Fibroblast of peridontal ligament (primary cell): ENCODE data around the gene MAG.

Experiments used
- DNase-seq: peaks from one replicate; pipeline ENCODE4 v3.0.0-alpha.2; 2010; ENCODE audit errors: extremely low read depth

The MAG gene

GRCh38 chr19:35265126-35265899 is 26.6 kb upstream of the MAG start:
- no peak for DNase-seq

GRCh38 chr19:35265900-35266519 is 26.0 kb upstream of the MAG start:
- DNase-seq: no peak

DNA sequence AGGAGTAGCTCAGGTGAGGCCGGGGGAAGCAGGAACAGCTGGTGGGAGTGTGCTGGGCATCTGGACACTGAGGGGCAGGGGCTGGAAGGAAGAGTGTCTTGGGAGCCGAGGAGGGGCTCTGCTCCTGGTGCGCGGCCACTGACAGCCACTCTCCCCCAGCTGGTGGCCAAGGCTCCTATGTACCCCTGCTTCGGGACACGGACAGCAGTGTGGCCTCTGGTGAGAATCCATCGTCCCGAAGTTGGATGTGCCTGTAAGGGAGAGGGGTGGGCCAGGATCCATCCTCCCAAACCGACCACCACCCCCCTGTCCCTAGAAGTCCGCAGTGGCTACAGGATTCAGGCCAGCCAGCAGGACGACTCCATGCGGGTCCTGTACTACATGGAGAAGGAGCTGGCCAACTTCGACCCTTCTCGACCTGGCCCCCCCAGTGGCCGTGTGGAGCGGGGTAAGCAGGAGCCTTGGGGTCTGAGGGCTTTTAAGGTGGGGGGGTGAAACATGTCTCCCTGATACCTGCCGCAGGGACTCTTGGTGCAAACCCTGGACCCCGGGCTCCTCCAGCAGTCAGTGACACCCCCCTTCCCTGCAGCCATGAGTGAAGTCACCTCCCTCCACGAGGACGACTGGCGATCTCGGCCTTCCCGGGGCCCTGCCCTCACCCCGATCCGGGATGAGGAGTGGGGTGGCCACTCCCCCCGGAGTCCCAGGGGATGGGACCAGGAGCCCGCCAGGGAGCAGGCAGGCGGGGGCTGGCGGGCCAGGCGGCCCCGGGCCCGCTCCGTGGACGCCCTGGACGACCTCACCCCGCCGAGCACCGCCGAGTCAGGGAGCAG is 25.2 kb upstream of the MAG start:
- DNase-seq: no peak

DNA sequence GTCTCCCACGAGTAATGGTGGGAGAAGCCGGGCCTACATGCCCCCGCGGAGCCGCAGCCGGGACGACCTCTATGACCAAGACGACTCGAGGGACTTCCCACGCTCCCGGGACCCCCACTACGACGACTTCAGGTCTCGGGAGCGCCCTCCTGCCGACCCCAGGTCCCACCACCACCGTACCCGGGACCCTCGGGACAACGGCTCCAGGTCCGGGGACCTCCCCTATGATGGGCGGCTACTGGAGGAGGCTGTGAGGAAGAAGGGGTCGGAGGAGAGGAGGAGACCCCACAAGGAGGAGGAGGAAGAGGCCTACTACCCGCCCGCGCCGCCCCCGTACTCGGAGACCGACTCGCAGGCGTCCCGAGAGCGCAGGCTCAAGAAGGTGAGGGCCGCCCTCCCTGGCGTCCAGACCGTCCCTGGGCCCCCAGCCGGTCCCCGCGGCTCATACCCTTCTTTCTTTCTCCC is 24.6 kb upstream of the MAG start:
- DNase-seq: no peak

DNA sequence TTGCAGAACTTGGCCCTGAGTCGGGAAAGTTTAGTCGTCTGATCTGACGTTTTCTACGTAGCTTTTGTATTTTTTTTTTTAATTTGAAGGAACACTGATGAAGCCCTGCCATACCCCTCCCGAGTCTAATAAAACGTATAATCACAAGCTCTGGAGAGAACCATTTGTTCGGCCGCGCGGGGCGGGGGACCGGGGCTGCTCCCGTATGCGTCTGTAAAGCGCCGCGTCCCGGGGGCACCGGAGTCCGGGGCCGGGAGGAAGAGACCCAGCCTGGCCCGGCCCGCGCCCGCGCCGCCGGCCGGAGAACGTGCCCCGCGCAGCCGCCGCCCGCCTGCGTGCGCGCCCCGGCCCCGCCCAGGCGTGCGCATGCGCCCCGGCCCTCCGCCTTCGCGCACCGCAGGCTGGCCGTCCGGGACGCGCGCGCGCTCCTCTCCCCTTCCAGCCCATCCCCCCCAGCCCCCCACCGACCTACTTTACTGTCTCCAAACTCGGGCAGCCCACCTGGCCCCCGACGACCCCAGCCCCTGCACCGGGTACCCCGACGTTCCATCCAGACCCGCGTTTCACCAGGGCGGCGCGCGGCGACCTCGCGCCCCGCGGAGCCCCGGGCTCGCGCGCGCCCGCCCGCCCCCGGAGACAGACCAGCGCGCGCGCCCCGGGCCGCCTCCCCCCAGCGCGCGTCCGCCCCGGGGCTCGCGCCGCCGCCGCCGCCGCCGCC is 24.0 kb upstream of the MAG start:
- DNase-seq: peak; percentile 54

DNA sequence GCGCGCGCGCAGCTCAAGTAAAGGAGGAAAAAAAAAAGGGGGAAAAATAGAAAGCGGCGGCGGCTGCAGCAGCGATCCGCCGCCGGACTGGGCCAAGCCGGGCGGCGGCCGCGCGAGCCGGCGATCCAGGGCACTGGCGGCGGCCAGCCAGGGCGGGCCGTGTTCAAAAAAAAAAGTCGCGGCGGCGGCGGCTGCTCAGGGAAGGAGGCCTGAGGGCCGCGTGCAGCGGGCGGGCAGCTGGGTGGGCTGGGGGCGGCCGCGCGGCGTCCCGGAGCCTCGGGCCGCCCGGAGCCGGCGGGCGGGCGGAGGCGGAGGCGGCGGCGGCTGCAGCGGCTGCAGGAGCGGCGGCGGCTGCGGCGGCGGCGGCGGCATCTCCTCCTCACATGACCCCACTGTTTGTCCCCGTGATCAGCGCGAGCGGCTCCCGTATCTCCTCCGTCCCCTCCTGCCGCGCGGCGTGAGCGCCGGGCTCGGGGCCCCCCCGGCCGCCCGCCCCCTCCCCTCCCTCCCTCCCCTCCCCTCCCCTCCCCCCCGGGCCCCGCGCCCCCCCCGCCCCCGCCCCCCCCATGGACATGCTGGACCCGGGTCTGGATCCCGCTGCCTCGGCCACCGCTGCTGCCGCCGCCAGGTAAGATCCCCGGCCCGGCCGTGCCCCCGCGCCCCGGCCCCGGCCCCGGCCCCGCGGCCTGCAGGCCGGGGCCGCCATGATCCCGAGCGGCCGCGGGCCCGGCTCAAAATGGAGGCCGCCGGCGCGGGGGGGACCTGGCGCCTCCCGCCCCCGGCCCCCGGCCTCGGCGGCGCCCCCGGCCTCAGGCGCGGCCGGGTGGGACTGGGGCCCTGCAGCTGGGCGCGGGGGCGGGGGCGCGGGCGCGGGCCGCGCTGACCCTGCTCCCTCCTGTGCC is 23.2 kb upstream of the MAG start, which contains the start of gene USF2:
Gene USF2, plus strand, starts transcription at position 427 of the 902 bp plus-strand sequence. Its CDS starts 140 bp downstream, at position 567.
- DNase-seq: peak; percentile 58

GRCh38 chr19:35269438-35270117 is 22.4 kb upstream of the MAG start:
- peak; percentile 65 for DNase-seq

DNA sequence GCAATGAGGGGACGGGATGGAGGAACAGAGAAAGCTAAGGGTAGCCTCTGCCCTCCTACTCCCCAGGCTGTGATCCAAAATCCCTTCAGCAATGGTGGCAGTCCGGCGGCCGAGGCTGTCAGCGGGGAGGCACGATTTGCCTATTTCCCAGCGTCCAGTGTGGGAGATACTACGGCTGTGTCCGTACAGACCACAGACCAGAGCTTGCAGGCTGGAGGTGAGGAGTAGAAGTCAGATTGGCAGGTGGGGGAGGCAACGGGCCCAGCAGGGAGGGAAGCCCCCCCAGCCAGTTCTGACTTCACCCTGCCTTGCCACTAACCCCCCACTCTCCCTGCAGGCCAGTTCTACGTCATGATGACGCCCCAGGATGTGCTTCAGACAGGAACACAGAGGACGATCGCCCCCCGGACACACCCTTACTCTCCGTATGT is 21.6 kb upstream of the MAG start:
- DNase-seq: no peak

- DNase-seq: no peak
These were observed 20.4 kb upstream of the MAG start for GRCh38 chr19:35271546-35271945.

GRCh38 chr19:35272122-35272719 is 19.7 kb upstream of the MAG start:
- DNase-seq: no peak

- DNase-seq: no peak
These were observed 18.9 kb upstream of the MAG start for GRCh38 chr19:35272954-35273649.

DNA sequence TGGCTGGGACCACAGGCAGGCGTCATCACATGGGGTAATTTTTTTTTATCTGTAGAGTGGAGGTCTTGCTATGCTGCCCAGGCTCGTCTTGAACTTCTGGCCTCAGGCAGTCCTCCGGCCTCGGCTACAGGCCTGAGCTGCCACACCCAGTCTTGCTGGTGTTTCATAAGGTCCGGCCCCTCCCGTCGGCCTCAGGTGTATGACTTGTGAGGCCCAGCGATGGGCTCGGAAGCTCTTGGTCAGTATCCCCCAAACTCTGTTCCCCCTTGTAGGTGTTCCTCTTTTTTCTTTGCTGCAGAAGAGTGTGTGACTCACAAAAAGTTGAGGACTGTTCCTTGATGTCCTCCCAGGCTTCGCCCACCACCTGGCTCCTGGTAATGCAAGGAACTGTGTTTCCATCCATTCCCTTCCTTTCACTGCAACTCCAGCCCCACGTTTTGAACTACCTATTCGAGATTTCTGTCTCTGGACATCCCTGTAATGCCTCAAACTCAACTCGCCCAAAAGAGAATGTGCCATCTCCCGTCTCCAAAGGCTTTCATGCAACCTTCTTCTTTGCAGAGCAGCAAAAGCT is 18.2 kb upstream of the MAG start:
- no peak for DNase-seq

GRCh38 chr19:35274323-35274722 is 17.6 kb upstream of the MAG start:
- no peak for DNase-seq

GRCh38 chr19:35276706-35277281 is 15.2 kb upstream of the MAG start:
- DNase-seq: no peak

DNA sequence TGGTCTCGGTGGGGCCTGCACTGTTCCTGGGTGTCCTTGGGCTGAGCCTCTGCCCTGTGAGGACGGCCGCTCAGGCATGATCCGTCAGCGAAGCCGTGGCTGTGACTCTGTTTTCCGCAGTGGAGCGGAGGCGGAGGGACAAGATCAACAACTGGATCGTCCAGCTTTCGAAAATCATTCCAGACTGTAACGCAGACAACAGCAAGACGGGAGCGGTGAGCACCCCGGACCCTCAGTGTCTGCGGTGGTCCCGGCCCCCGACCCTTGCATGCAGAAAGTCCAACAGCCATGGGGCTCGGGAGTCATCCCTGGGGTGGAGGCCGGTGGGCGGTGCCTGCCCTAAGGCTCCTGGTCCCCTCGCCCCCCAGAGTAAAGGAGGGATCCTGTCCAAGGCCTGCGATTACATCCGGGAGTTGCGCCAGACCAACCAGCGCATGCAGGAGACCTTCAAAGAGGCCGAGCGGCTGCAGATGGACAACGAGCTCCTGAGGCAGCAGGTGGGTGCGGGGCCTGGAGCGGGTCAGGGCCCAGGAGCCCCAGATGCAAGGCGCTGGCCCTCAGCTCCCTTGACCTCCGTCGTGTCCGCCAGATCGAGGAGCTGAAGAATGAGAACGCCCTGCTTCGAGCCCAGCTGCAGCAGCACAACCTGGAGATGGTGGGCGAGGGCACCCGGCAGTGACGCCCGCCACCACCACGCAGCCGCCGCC is 13.2 kb upstream of the MAG start:
- DNase-seq: no peak

DNA sequence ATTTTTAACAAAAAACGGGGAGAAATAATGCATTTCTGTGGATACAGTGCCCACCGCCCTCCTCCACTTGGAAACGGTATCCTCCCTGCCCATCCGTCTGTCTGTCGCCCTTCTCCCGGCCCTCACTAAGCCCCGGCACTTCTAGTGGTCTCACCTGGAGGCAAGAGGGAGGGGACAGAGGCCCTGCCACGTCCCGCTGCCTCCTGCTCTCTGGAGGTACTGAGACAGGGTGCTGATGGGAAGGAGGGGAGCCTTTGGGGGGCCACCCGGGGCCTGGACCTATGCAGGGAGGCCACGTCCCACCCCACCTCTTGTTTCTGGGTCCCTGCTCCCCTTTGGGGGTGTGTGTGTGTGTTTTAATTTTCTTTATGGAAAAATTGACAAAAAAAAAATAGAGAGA is 12.6 kb upstream of the MAG start:
- no peak for DNase-seq

GRCh38 chr19:35279985-35280821 is 11.8 kb upstream of the MAG start:
- no peak for DNase-seq
